Fibroblast of skin of right quadriceps (primary cell): ENCODE measurements around the gene GPATCH2L.

ENCODE experiments used
- DNase-seq: peaks from one replicate; pipeline ENCODE4 v3.0.0-alpha.2; 2013

GPATCH2L gene

GRCh38 chr14:76136476-76137110 is 15.1 kb upstream of the GPATCH2L start:
- DNase-seq: no peak

GRCh38 chr14:76138119-76138757 is 13.5 kb upstream of the GPATCH2L start:
- DNase-seq: no peak

DNA sequence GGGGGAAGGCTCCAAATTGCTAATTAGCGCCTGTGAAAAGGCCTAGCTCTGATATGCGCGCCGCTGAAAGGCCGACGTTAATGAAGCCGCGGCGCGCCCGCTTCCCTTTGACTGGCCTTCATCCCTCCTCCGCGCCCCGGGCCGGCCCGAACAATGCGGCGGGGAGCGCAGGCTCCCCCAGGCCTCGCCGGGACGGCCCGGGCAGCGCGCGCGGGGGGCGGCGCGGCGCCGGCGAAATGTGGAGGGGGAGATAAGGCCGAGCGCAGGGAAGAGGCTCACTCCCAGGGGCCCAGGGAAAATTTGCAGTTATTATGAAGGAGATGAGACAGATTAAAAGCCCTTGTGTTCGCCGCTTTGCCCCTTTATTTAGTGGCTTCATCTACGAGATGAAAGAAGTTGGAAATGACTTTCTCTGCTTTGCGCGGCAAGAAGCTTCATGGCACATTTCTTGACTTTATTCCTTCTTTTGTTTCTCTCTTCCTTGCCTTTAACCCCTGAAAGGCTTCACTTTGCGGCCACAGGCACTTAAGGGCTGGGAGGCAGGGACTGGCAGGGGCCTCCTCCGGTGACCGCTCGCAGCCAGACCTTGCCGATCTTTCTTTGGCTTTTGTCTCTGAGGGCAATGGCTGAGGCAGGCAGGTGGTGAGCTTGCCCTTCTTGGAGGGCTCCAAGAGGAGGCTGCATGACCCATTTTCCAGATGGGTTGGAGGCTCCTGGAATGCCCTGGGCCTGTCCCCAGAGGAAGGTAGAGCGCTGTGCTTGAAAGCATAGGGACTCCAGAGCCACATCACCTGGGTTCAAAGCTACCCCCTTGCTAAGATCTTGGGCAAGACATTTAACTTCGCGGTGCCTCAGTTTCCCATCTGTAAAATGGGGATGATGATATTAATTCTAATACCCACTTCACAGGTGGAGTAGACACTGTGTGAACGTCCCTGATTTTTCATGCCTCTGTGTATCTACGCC is 12.7 kb upstream of the GPATCH2L start:
- no peak for DNase-seq

DNA sequence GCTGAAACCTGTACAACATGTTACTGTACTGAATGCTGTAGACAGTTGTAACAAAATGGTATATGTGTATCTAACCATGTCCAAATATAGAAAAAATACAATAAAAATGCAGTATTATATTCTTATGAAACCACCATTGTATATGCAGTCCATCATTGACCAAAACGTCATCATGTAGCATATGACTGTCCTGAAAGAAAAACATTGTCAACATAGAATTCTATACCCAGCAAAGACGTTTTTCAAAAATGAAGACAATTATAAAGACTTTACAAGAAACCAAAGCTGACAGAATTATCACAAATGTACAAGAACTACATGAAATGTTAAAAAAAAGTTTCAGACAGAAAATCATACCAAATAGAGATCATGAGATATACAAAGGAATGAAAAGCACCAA is 8.1 kb upstream of the GPATCH2L start:
- DNase-seq: no peak

DNA sequence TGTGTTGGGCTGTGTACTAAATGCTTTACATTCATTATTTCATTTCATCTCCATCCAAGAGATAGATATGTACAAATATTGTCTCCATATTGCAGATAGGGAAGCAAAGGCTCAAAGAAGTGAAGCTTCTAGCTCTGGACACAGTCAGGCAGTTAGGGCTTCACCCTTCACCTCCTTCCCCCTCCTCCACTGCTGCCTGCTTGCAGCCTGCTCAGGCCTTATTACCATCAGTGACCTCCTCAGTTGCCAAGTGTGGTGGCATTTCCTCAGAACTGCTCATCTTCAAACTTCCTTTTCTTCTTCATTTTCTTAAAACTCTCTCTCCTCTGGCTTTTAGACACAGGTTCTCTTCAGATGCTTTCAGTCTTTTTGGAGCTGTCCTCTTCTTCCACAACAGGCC is 4.7 kb upstream of the GPATCH2L start:
- DNase-seq: no peak

GRCh38 chr14:76149196-76149595 is 2.5 kb upstream of the GPATCH2L start:
- no peak for DNase-seq

- peak; percentile 80 for DNase-seq
Measured at GRCh38 chr14:76152333-76152681, 585 bp downstream of the GPATCH2L start.

DNA sequence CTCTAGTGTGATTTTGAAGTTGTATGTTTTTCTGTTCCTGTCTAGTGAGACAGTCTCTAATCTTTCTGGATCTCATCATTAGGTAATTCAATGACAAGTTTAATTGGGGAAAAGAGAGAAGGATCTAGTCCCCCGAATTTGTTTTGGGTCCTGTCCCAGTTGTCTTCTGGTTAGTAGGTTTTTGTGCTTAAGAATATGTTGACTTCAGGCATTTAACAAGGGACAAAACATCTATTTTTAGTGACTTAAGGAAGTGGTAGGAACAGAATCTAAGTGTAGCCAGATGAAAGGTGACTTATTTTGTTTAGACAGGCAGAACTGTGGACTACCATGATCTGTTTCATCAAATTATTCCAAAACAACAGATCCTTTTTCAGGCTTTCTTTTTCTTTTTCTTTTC is 2.2 kb downstream of the GPATCH2L start:
- DNase-seq: no peak

DNA sequence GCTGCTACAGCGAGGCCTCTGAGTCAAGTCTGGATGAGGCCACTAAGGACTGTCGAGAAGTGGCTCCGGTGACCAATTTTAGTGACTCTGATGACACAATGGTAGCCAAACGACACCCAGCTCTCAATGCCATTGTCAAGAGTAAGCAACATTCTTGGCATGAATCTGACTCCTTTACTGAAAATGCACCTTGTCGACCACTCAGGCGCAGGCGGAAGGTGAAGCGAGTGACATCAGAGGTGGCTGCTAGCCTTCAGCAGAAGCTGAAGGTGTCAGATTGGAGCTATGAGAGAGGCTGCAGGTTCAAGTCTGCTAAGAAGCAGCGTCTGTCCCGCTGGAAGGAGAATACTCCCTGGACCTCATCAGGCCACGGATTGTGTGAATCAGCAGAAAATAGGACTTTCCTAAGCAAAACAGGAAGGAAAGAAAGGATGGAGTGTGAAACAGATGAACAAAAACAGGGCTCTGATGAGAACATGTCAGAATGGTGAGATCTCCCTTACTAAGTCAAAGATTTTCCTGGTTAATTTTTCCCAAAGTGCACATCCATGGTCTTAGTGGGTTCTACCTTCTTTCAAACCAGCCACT is 2.9 kb downstream of the GPATCH2L start:
- no peak for DNase-seq

- no peak for DNase-seq
Measured at GRCh38 chr14:76163668-76164363, 12.1 kb downstream of the GPATCH2L start.

- no peak for DNase-seq
Measured at GRCh38 chr14:76168531-76168930, 16.8 kb downstream of the GPATCH2L start.

- no peak for DNase-seq
Measured at GRCh38 chr14:76169776-76170175, 18.1 kb downstream of the GPATCH2L start.

- no peak for DNase-seq
Measured at GRCh38 chr14:76174982-76175381, 23.3 kb downstream of the GPATCH2L start.

- no peak for DNase-seq
Measured at GRCh38 chr14:76175942-76176341, 24.2 kb downstream of the GPATCH2L start.

DNA sequence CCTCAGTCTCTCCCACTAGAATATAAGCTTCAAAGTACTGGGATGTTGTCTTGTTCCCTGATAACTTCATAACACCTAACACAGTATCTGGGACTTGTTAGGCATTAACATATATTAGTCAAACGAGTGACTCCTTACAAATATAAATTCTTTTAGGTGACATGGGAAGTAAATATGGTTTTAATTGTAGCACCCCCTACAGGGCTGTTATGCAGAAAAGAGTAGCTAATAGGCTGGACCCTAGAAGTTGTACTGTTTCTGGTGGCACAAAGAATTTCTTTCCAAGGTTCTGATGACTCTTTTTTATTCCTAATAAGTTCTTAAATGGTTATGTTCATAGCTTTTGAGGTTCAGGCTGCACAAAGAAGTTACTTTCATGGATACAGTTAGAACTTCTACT is 29.8 kb downstream of the GPATCH2L start:
- DNase-seq: no peak

- DNase-seq: no peak
Measured at GRCh38 chr14:76186308-76187027, 34.7 kb downstream of the GPATCH2L start.

DNA sequence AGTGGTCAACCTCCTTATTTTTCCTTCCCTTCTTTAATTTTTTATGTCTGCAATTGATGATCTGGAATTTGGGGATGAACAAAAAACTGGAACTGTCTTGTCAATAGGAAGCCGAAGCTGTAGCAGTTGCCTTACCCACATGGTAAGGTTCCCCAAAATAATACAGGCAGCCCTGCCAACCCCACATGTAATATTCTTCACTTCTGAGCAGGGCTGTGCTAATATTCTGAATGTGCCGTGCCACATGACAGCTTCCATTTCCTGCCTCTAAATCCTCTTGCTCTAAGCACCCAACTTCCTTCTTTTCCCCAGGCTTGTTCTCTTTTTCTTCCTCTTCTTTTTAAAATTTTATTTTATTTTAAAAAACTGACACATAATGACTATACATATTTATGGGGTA is 39.6 kb downstream of the GPATCH2L start:
- no peak for DNase-seq

GRCh38 chr14:76193696-76194095 is 42.0 kb downstream of the GPATCH2L start:
- DNase-seq: no peak

GRCh38 chr14:76194327-76194726 is 42.6 kb downstream of the GPATCH2L start:
- DNase-seq: no peak

DNA sequence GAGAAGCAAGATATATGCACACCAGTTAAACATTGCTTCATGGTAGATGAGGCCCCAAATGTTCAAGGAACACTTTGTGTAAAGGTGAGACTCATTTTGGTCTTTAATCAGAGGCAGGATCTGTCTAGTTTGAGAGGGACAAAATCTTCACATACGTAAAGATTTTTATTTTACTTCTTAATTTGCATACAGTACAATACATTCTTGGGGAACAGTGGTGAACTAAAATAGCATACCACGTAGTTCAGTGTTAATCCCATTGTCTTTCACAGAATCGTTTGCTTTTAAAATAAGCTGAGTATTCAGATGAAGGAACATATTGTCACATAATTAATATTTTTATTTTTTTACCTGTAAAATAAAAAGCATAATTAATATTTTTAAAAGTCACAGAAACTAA is 43.3 kb downstream of the GPATCH2L start:
- no peak for DNase-seq

- DNase-seq: no peak
Measured at GRCh38 chr14:76196980-76197695, 45.4 kb downstream of the GPATCH2L start.
